Endothelial cell (in vitro differentiated cells): ENCODE measurements around the gene HNRNPA2B1. TPM values are rescaled to one million over a fixed set of nuclear protein-coding genes. Genes with fewer than 3 reads are reported as not detected.

ENCODE experiments used
- DNase-seq: peaks from one replicate; pipeline ENCODE4 v3.0.0; 2021; ENCODE audit warnings: low spot score
- H3K27ac Mint-ChIP-seq: one replicate; pipeline ENCODE4 v1.8.0; 2021; ENCODE audit warnings: mixed read lengths, inconsistent platforms; ENCODE audit not compliant: unreplicated experiment
- H3K27me3 Mint-ChIP-seq: one replicate; pipeline ENCODE4 v1.8.0; 2021; ENCODE audit warnings: mild to moderate bottlenecking, moderate library complexity, mixed read lengths, inconsistent platforms; ENCODE audit not compliant: unreplicated experiment
- H3K36me3 Mint-ChIP-seq: one replicate; pipeline ENCODE4 v1.8.0; 2021; ENCODE audit warnings: mild to moderate bottlenecking, low read depth, mixed read lengths, inconsistent platforms; ENCODE audit not compliant: unreplicated experiment
- H3K4me1 Mint-ChIP-seq: one replicate; pipeline ENCODE4 v1.8.0; 2021; ENCODE audit warnings: mild to moderate bottlenecking, mixed read lengths, inconsistent platforms; ENCODE audit not compliant: unreplicated experiment
- H3K4me3 Mint-ChIP-seq: one replicate; pipeline ENCODE4 v1.8.0; 2021; ENCODE audit warnings: mild to moderate bottlenecking, mixed read lengths, inconsistent platforms; ENCODE audit not compliant: unreplicated experiment
- H3K9me3 Mint-ChIP-seq: one replicate; pipeline ENCODE4 v1.8.0; 2021; ENCODE audit warnings: mixed read lengths, inconsistent platforms; ENCODE audit not compliant: unreplicated experiment
- total RNA-seq: library from RNA; stranded (reverse); fragmentation: NEBNext Ultra II Directional; extraction: Animal tissue kit (Norgen Biotek cat#: 25700); gene quantifications from one replicate; pipeline ENCODE4 v1.2.1, GENCODE V29; 2021; ENCODE audit not compliant: unreplicated experiment
- TF ChIP-seq, protein P1 (sequence below): fragments of 200-600 bp; sonication (generic); IDR thresholded peaks from one replicate; pipeline ENCODE4 v1.5.0; 2021; ENCODE audit warnings: antibody characterized with exemption; ENCODE audit not compliant: unreplicated experiment

HNRNPA2B1 gene
- total RNA-seq, 1 donor from 2014 or later, result 623 TPM

DNA sequence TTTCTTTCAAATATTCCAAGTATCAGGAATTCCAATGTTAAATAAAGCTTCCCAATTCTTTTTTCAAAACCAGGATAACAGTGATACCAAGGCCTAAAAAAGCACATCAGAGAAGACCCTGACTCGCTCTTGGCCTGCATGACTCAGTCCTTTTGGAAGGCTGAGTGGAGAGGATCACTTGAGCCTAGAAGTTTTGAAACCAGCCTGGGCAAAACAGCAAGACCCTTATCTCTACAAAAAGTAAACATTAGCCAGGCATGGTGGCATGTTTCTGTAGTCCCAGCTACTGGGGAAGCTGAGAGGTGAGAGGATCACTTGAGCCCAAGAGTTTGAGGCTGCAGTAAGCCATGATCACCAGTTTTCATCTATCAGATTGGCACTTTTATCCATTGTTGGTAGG lies 29.9 kb downstream of the HNRNPA2B1 start:
- Mint-ChIP-seq H3K4me3 (no peak overlapping the region), H3K4me1 (peaks cover 6% of the 10 kb centered on the region), H3K9me3 (no peaks in the 10 kb centered on the region), H3K27me3 (no peaks in the 10 kb centered on the region), H3K36me3 (peaks cover 4% of the 10 kb centered on the region), H3K27ac (no peak overlapping the region)
- DNase-seq, result no peak
- TF ChIP-seq, protein P1, sequence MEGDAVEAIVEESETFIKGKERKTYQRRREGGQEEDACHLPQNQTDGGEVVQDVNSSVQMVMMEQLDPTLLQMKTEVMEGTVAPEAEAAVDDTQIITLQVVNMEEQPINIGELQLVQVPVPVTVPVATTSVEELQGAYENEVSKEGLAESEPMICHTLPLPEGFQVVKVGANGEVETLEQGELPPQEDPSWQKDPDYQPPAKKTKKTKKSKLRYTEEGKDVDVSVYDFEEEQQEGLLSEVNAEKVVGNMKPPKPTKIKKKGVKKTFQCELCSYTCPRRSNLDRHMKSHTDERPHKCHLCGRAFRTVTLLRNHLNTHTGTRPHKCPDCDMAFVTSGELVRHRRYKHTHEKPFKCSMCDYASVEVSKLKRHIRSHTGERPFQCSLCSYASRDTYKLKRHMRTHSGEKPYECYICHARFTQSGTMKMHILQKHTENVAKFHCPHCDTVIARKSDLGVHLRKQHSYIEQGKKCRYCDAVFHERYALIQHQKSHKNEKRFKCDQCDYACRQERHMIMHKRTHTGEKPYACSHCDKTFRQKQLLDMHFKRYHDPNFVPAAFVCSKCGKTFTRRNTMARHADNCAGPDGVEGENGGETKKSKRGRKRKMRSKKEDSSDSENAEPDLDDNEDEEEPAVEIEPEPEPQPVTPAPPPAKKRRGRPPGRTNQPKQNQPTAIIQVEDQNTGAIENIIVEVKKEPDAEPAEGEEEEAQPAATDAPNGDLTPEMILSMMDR, result no peak

DNA sequence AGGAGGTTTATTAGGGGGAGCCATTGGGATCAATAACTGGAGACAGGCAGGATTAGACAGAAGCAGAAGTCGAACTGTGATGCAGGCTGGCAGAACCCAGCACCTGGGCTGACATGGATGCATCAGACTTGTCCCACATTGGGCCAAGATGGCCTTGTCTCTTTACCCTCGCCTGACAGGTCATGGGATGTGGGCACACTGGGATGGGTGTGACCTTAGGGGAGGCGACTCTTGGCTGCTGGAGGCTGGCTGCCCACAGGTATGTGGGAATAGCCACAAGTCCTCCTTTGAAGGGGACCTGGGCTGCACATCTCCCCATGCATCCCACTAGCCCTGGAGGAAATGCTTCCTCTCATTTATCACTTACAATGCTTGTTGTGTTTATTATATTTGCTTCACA lies 31.3 kb downstream of the HNRNPA2B1 start:
- Mint-ChIP-seq H3K4me3 (no peak overlapping the region), H3K27me3 (no peaks in the 10 kb centered on the region), H3K27ac (no peak overlapping the region), H3K36me3 (peaks cover 4% of the 10 kb centered on the region), H3K9me3 (no peaks in the 10 kb centered on the region), H3K4me1 (peaks cover 5% of the 10 kb centered on the region)
- DNase-seq, result no peak
- TF ChIP-seq, protein P1, result no peak

DNA sequence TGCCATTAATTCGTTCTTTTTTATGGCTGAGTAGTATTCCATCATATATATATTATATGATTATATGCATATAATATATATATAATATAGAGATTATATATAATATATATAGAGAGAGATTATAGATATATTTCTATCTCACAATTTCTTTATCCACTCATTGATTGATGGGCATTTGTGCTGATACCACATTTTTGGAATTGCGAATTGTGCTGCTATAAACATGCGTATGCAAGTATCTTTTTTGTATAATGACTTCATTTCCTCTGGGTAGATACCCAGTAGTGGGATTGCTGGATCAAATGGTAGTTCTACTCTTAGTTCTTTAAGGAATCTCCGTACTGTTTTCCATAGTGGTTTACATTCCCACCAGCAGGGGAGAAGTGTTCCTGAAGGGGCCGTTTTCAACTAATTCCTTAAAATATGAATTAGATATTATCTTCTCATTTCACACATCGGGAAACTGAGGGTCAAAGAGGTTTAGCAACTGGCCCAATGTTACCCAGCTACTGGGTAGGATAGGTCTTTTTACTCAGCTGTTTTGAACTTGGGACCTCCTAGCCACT lies 32.0 kb downstream of the HNRNPA2B1 start:
- TF ChIP-seq, protein P1, result peak; percentile 28
- Mint-ChIP-seq H3K9me3 (no peaks in the 10 kb centered on the region), H3K4me1 (no peaks in the 10 kb centered on the region), H3K27me3 (no peaks in the 10 kb centered on the region), H3K36me3 (no peaks in the 10 kb centered on the region), H3K4me3 (no peak overlapping the region), H3K27ac (no peak overlapping the region)
- no peak for DNase-seq

DNA sequence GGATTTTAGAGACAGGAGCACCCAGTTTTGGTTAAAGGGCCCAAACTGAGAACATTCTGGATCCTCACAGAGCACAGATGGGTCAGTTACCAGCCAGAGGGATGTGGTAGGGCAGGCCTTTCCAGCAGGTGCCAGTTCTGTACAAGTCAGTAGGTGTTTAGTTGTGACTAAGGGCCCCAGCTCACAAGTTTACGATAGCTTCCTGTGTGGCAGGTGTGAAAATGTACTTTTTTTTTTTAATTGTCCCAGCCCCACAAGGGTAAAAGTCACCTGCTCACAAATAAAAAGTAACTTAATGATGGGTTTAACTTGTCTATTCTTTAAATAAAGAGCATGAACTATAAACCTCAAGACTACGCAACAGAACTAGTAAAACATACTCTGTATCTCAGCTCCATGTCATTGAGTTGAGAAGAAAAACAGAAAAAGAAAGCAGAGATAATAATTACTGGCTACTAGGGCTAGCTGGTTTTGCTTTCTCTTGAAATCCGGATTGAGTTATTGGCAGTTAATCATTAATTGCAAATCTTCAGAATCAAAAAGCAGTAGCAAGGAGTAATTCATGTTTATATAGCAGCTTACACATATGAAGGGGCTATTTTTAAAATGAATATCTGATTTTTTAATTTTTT lies 33.1 kb downstream of the HNRNPA2B1 start:
- no peak for DNase-seq
- no peak overlapping the region for H3K27ac Mint-ChIP-seq
- no peaks in the 10 kb centered on the region for H3K36me3 Mint-ChIP-seq
- no peaks in the 10 kb centered on the region for H3K4me1 Mint-ChIP-seq
- H3K27me3 Mint-ChIP-seq, result no peaks in the 10 kb centered on the region
- TF ChIP-seq, protein P1, result no peak
- H3K9me3 Mint-ChIP-seq, result no peaks in the 10 kb centered on the region
- no peak overlapping the region for H3K4me3 Mint-ChIP-seq

DNA sequence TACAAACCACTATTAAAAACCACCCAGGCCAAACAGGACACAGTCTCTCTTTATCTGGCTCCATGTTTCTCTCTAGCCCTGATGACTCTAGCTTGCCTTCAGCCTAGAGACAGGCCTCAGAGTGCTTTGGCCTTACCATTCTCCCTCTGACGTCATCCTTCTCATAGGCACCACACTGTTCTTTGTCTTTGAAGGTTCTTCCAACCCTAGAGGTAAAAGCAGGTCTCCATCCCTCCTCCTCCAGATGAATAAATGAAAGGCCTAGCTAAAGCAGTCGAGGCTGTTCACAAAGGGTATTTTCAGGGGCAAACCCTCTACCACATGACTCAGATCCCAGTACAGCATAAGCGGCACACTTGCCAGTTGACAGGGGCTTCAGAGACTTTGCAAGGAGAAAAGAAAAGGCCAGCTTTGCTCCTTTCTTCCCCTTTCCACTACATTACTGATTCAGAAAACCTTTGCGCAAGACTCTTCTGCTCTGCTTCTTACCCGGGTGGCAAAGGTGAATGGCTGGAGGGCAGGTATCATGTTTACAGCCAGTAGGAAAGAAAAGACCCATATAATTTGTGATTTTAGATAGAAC lies 33.8 kb downstream of the HNRNPA2B1 start:
- Mint-ChIP-seq H3K27ac (peak overlapping the region; percentile 57), H3K4me3 (no peak overlapping the region), H3K36me3 (no peaks in the 10 kb centered on the region), H3K4me1 (no peaks in the 10 kb centered on the region), H3K9me3 (no peaks in the 10 kb centered on the region), H3K27me3 (no peaks in the 10 kb centered on the region)
- TF ChIP-seq, protein P1, result no peak
- no peak for DNase-seq
